Cardiac muscle cell (in vitro differentiated cells and primary cell): ENCODE measurements around the gene NT5C2. TPM values are rescaled to one million over a fixed set of nuclear protein-coding genes. Genes with fewer than 3 reads are reported as not detected.

Source experiments
- DNase-seq, 2 donors: peaks; one replicate each; pipeline versions ENCODE4 v3.0.0 to v3.0.0-alpha.2; 2010 to 2017; ENCODE audit warnings: low read depth in 1 of 2, low spot score in 1 of 2
- H3K27ac ChIP-seq: fragments of 200-600 bp; sonication (generic); 2 replicates; pipeline ENCODE4 v1.5.1; 2016
- H3K27me3 ChIP-seq: fragments of 200-600 bp; sonication (generic); 2 replicates; pipeline ENCODE4 v1.6.0; 2016; ENCODE audit warnings: control low read depth
- H3K36me3 ChIP-seq: fragments of 200-600 bp; sonication (generic); 2 replicates; pipeline ENCODE4 v1.5.1; 2016; ENCODE audit warnings: control low read depth
- H3K4me1 ChIP-seq: fragments of 200-600 bp; sonication (generic); 2 replicates; pipeline ENCODE4 v1.8.1; 2017; ENCODE audit warnings: low read depth, mild to moderate bottlenecking, mixed run types
- H3K4me3 ChIP-seq: fragments of 200-600 bp; sonication (generic); 2 replicates; pipeline ENCODE4 v1.5.1; 2016; ENCODE audit warnings: mild to moderate bottlenecking
- H3K9me3 ChIP-seq: fragments of 200-600 bp; sonication (generic); 2 replicates; pipeline ENCODE4 v1.5.1; 2017; ENCODE audit warnings: low read depth, mild to moderate bottlenecking, control low read depth
- polyA plus RNA-seq: library from polyadenylated mRNA; unstranded; fragments of >200 nt; fragmentation: Nextera tagmentation; extraction: Ambion mirVana; gene quantifications from 2 replicates; pipeline ENCODE4 v1.2.1, GENCODE V29; 2016
- total RNA-seq: library from RNA; depleted of rRNA; stranded (reverse); fragments of >200 nt; gene quantifications from 2 replicates; pipeline ENCODE4 v1.2.3, GENCODE V29; 2016
- TF ChIP-seq, protein P1 (sequence below): IDR thresholded peaks from 2 replicates; pipeline ENCODE4 v1.5.1; 2012; ENCODE audit warnings: low read depth, mild to moderate bottlenecking, low read length

NT5C2 gene
- total and polyA plus RNA-seq, 2 experiments from 2014 or later = 51.1 to 84.0 TPM

DNA sequence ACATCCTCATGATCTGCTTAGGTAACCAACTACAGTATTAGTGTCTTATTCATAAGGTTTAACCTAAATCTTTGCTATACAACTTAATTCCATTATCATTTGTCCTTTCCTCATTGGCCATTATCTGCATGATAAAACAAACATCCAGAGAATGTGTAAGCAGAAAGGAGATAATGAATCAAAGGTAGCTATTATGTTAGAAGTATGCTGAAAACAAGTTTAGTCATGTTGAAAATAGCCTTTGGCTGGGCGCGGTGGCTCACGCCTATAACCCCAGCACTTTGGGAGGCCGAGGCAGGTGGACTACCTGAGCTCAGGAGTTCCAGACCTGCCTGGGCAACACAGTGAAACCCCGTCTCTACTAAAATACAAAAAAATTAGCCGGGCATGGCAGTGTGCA is 78.2 kb downstream of the NT5C2 start:
- H3K9me3 ChIP-seq = no peaks in the 10 kb centered on the region
- DNase-seq = no peak
- no peak overlapping the region for H3K27ac ChIP-seq
- H3K27me3 ChIP-seq = no peaks in the 10 kb centered on the region
- TF ChIP-seq, protein P1, sequence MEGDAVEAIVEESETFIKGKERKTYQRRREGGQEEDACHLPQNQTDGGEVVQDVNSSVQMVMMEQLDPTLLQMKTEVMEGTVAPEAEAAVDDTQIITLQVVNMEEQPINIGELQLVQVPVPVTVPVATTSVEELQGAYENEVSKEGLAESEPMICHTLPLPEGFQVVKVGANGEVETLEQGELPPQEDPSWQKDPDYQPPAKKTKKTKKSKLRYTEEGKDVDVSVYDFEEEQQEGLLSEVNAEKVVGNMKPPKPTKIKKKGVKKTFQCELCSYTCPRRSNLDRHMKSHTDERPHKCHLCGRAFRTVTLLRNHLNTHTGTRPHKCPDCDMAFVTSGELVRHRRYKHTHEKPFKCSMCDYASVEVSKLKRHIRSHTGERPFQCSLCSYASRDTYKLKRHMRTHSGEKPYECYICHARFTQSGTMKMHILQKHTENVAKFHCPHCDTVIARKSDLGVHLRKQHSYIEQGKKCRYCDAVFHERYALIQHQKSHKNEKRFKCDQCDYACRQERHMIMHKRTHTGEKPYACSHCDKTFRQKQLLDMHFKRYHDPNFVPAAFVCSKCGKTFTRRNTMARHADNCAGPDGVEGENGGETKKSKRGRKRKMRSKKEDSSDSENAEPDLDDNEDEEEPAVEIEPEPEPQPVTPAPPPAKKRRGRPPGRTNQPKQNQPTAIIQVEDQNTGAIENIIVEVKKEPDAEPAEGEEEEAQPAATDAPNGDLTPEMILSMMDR = no peak
- H3K4me3 ChIP-seq = no peak overlapping the region
- H3K4me1 ChIP-seq = peaks cover 19% of the 10 kb centered on the region
- H3K36me3 ChIP-seq = no peaks in the 10 kb centered on the region

- peak overlapping the region; percentile 82 for H3K27ac ChIP-seq
These were observed 80.9 kb downstream of the NT5C2 start for GRCh38 chr10:103111918-103112877.

GRCh38 chr10:103111031-103111917 is 81.8 kb downstream of the NT5C2 start:
- peaks cover 19% of the 10 kb centered on the region for H3K4me1 ChIP-seq
- H3K9me3 ChIP-seq = no peaks in the 10 kb centered on the region
- TF ChIP-seq, protein P1 = no peak
- no peak overlapping the region for H3K4me3 ChIP-seq
- peak overlapping the region; percentile 82 for H3K27ac ChIP-seq
- no peaks in the 10 kb centered on the region for H3K36me3 ChIP-seq
- H3K27me3 ChIP-seq = no peaks in the 10 kb centered on the region
- peak; percentile 20 to 48 for DNase-seq

More at GRCh38 chr10:103111918-103112877, 80.9 kb downstream of the NT5C2 start:
- H3K9me3 ChIP-seq = no peaks in the 10 kb centered on the region
- no peak for DNase-seq
- TF ChIP-seq, protein P1 = no peak
- H3K36me3 ChIP-seq = no peaks in the 10 kb centered on the region
- H3K27me3 ChIP-seq = no peaks in the 10 kb centered on the region
- H3K4me1 ChIP-seq = peaks cover 19% of the 10 kb centered on the region
- H3K4me3 ChIP-seq = no peak overlapping the region

GRCh38 chr10:103110407-103110806 is 82.7 kb downstream of the NT5C2 start:
- TF ChIP-seq, protein P1 = no peak
- Histone ChIP-seq H3K27me3 (no peaks in the 10 kb centered on the region), H3K36me3 (peaks cover under 1% of the 10 kb centered on the region), H3K27ac (peak overlapping the region; percentile 82), H3K4me1 (peaks cover 19% of the 10 kb centered on the region), H3K4me3 (no peak overlapping the region), H3K9me3 (no peaks in the 10 kb centered on the region)
- no peak for DNase-seq

GRCh38 chr10:103109821-103110220 is 83.3 kb downstream of the NT5C2 start:
- DNase-seq = no peak

More at GRCh38 chr10:103109821-103110220, 83.3 kb downstream of the NT5C2 start:
- TF ChIP-seq, protein P1 = no peak
- Histone ChIP-seq H3K27me3 (no peaks in the 10 kb centered on the region), H3K9me3 (no peaks in the 10 kb centered on the region), H3K27ac (no peak overlapping the region), H3K4me3 (no peak overlapping the region), H3K4me1 (peaks cover 19% of the 10 kb centered on the region), H3K36me3 (peaks cover 7% of the 10 kb centered on the region)
